CD4-positive, alpha-beta T cell treated with Interleukin-12 subunit alpha and Interleukin-12 subunit beta, for 1 hour (primary cell): Measurements from ENCODE around the gene PHLDB3.
A peak's percentile ranks its signal among the peaks of the same experiment; 100 is the strongest.

Experiments used
- DNase-seq: peaks from one replicate; pipeline ENCODE4 v3.0.0-alpha.2; 2020

PHLDB3 gene

GRCh38 chr19:43496960-43497359 lies 7.6 kb downstream of the PHLDB3 start:
- DNase-seq, result no peak

GRCh38 chr19:43495082-43495481 lies 9.5 kb downstream of the PHLDB3 start:
- no peak for DNase-seq

- DNase-seq, result no peak
These were observed 13.8 kb downstream of the PHLDB3 start for GRCh38 chr19:43490759-43491158.

GRCh38 chr19:43489979-43490599 lies 14.5 kb downstream of the PHLDB3 start:
- DNase-seq, result no peak

GRCh38 chr19:43489310-43489709 lies 15.2 kb downstream of the PHLDB3 start:
- DNase-seq, result no peak

GRCh38 chr19:43488179-43488578 lies 16.4 kb downstream of the PHLDB3 start:
- DNase-seq, result no peak

- no peak for DNase-seq
These were observed 18.1 kb downstream of the PHLDB3 start for GRCh38 chr19:43486412-43486811.

- no peak for DNase-seq
These were observed 18.6 kb downstream of the PHLDB3 start for GRCh38 chr19:43485951-43486350.

GRCh38 chr19:43483281-43483680 lies 21.3 kb downstream of the PHLDB3 start:
- no peak for DNase-seq

- no peak for DNase-seq
These were observed 22.4 kb downstream of the PHLDB3 start for GRCh38 chr19:43482193-43482592.

GRCh38 chr19:43481701-43482100 lies 22.8 kb downstream of the PHLDB3 start:
- DNase-seq, result no peak

- no peak for DNase-seq
These were observed 24.0 kb downstream of the PHLDB3 start for GRCh38 chr19:43480574-43480973.

GRCh38 chr19:43479961-43480561 lies 24.5 kb downstream of the PHLDB3 start:
- DNase-seq, result no peak

GRCh38 chr19:43479226-43479625 lies 25.3 kb downstream of the PHLDB3 start:
- no peak for DNase-seq

- no peak for DNase-seq
These were observed 26.2 kb downstream of the PHLDB3 start for GRCh38 chr19:43478323-43478722.

GRCh38 chr19:43476606-43477005 lies 27.9 kb downstream of the PHLDB3 start:
- DNase-seq, result no peak

GRCh38 chr19:43474986-43475705 lies 29.4 kb downstream of the PHLDB3 start:
- peak; percentile 96 for DNase-seq

GRCh38 chr19:43474487-43474886 lies 30.1 kb downstream of the PHLDB3 start:
- no peak for DNase-seq

GRCh38 chr19:43471091-43471490 lies 33.5 kb downstream of the PHLDB3 start:
- no peak for DNase-seq

- peak; percentile 53 for DNase-seq
These were observed 34.3 kb downstream of the PHLDB3 start for GRCh38 chr19:43470288-43470687.

- peak; percentile 59 for DNase-seq
These were observed 35.4 kb downstream of the PHLDB3 start for GRCh38 chr19:43469160-43469480.

GRCh38 chr19:43468354-43469159 lies 36.0 kb downstream of the PHLDB3 start:
- no peak for DNase-seq

GRCh38 chr19:43467730-43468129 lies 36.8 kb downstream of the PHLDB3 start:
- no peak for DNase-seq

GRCh38 chr19:43467276-43467675 lies 37.3 kb downstream of the PHLDB3 start:
- no peak for DNase-seq
